Hepatocyte (in vitro differentiated cells): ENCODE measurements around the gene MED1.

Experiments
- EZH2 ChIP-seq: fragments of 200-600 bp; sonication (generic); IDR thresholded peaks from 2 replicates; pipeline ENCODE4 v1.6.1; 2016; ENCODE audit warnings: antibody characterized with exemption, mild to moderate bottlenecking, borderline replicate concordance
- EZH2phosphoT487 ChIP-seq: fragments of 200-600 bp; sonication (generic); IDR thresholded peaks from one replicate; pipeline ENCODE4 v1.6.1; 2018; ENCODE audit warnings: antibody characterized with exemption, mild to moderate bottlenecking, low read depth, moderate library complexity; ENCODE audit not compliant: unreplicated experiment, severe bottlenecking
- TF ChIP-seq, protein P1 (sequence below): fragments of 200-600 bp; sonication (generic); IDR thresholded peaks from 2 replicates; pipeline ENCODE4 v1.5.1; 2016; ENCODE audit warnings: antibody characterized with exemption, mild to moderate bottlenecking; ENCODE audit not compliant: poor library complexity

DNA sequence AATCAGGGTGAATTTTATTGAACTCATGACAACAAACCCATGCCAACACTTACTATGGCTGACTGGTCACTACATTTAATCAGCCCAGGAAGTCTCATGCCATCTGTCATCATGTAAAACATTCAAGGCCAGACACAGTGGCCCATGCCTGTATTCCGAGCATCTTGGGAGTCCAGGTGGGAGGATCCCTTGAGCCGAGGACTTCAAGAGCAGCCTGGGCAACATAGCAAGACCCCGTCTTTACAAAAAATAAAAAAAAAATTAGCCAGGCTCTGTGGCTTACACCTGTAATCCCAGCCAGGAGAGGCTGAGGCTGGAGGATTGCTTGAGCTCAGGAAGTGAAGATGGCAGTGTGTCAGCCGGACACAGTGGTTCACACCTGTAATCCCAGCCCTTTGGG is 4.9 kb upstream of the MED1 start:
- TF ChIP-seq, protein P1, sequence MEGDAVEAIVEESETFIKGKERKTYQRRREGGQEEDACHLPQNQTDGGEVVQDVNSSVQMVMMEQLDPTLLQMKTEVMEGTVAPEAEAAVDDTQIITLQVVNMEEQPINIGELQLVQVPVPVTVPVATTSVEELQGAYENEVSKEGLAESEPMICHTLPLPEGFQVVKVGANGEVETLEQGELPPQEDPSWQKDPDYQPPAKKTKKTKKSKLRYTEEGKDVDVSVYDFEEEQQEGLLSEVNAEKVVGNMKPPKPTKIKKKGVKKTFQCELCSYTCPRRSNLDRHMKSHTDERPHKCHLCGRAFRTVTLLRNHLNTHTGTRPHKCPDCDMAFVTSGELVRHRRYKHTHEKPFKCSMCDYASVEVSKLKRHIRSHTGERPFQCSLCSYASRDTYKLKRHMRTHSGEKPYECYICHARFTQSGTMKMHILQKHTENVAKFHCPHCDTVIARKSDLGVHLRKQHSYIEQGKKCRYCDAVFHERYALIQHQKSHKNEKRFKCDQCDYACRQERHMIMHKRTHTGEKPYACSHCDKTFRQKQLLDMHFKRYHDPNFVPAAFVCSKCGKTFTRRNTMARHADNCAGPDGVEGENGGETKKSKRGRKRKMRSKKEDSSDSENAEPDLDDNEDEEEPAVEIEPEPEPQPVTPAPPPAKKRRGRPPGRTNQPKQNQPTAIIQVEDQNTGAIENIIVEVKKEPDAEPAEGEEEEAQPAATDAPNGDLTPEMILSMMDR, result no peak
- TF ChIP-seq EZH2 (no peak), EZH2phosphoT487 (no peak)
